ENCODE data around the gene RFX8.

RFX8 gene

GRCh38 chr2:101372792-101373191 is 102.1 kb downstream of the RFX8 start:
- ATAC-seq, result no peak
- no peak overlapping the region for H3K27ac Mint-ChIP-seq

GRCh38 chr2:101371636-101372035 is 103.3 kb downstream of the RFX8 start:
- Mint-ChIP-seq H3K4me1 (no peaks in the 10 kb centered on the region), H3K9me3 (peaks cover 5% of the 10 kb centered on the region), H3K36me3 (no peaks in the 10 kb centered on the region), H3K4me3 (no peak overlapping the region), H3K27me3 (no peaks in the 10 kb centered on the region), H3K27ac (no peak overlapping the region)
- no peak for ATAC-seq

More at GRCh38 chr2:101372792-101373191, 102.1 kb downstream of the RFX8 start:
- H3K4me1 Mint-ChIP-seq, result no peaks in the 10 kb centered on the region
- no peaks in the 10 kb centered on the region for H3K27me3 Mint-ChIP-seq
- H3K4me3 Mint-ChIP-seq, result no peak overlapping the region
- H3K36me3 Mint-ChIP-seq, result no peaks in the 10 kb centered on the region
- peaks cover 5% of the 10 kb centered on the region for H3K9me3 Mint-ChIP-seq

GRCh38 chr2:101369100-101369499 is 105.8 kb downstream of the RFX8 start:
- Mint-ChIP-seq H3K4me1 (no peaks in the 10 kb centered on the region), H3K9me3 (peaks cover 5% of the 10 kb centered on the region), H3K27ac (no peak overlapping the region), H3K4me3 (no peak overlapping the region), H3K36me3 (no peaks in the 10 kb centered on the region), H3K27me3 (no peaks in the 10 kb centered on the region)
- ATAC-seq, result no peak

GRCh38 chr2:101368376-101368775 is 106.5 kb downstream of the RFX8 start:
- ATAC-seq, result no peak
- H3K9me3 Mint-ChIP-seq, result peaks cover 4% of the 10 kb centered on the region
- no peak overlapping the region for H3K4me3 Mint-ChIP-seq
- no peaks in the 10 kb centered on the region for H3K27me3 Mint-ChIP-seq
- H3K4me1 Mint-ChIP-seq, result no peaks in the 10 kb centered on the region
- no peaks in the 10 kb centered on the region for H3K36me3 Mint-ChIP-seq
- H3K27ac Mint-ChIP-seq, result no peak overlapping the region

- no peaks in the 10 kb centered on the region for H3K9me3 Mint-ChIP-seq
- no peaks in the 10 kb centered on the region for H3K36me3 Mint-ChIP-seq
- H3K27me3 Mint-ChIP-seq, result no peaks in the 10 kb centered on the region
- no peak overlapping the region for H3K4me3 Mint-ChIP-seq
- H3K4me1 Mint-ChIP-seq, result peaks cover 3% of the 10 kb centered on the region
- no peak for ATAC-seq
- no peak overlapping the region for H3K27ac Mint-ChIP-seq
Measured at GRCh38 chr2:101367508-101367907, 107.4 kb downstream of the RFX8 start.

GRCh38 chr2:101364878-101365277 is 110.0 kb downstream of the RFX8 start:
- H3K27me3 Mint-ChIP-seq, result no peaks in the 10 kb centered on the region
- no peak overlapping the region for H3K4me3 Mint-ChIP-seq
- no peaks in the 10 kb centered on the region for H3K36me3 Mint-ChIP-seq
- no peaks in the 10 kb centered on the region for H3K9me3 Mint-ChIP-seq
- H3K4me1 Mint-ChIP-seq, result peaks cover 29% of the 10 kb centered on the region
- ATAC-seq, result no peak
- no peak overlapping the region for H3K27ac Mint-ChIP-seq

- H3K4me3 Mint-ChIP-seq, result no peak overlapping the region
Measured at GRCh38 chr2:101362777-101363176, 112.1 kb downstream of the RFX8 start.

GRCh38 chr2:101362316-101362715 is 112.6 kb downstream of the RFX8 start:
- ATAC-seq, result no peak
- H3K9me3 Mint-ChIP-seq, result no peaks in the 10 kb centered on the region
- H3K4me1 Mint-ChIP-seq, result peaks cover 30% of the 10 kb centered on the region
- no peaks in the 10 kb centered on the region for H3K27me3 Mint-ChIP-seq
- H3K27ac Mint-ChIP-seq, result peak overlapping the region; percentile 69
- no peaks in the 10 kb centered on the region for H3K36me3 Mint-ChIP-seq
- H3K4me3 Mint-ChIP-seq, result no peak overlapping the region

More at GRCh38 chr2:101362777-101363176, 112.1 kb downstream of the RFX8 start:
- H3K27me3 Mint-ChIP-seq, result no peaks in the 10 kb centered on the region
- ATAC-seq, result no peak
- no peaks in the 10 kb centered on the region for H3K9me3 Mint-ChIP-seq
- peaks cover 30% of the 10 kb centered on the region for H3K4me1 Mint-ChIP-seq
- no peaks in the 10 kb centered on the region for H3K36me3 Mint-ChIP-seq
- peak overlapping the region; percentile 69 for H3K27ac Mint-ChIP-seq

- Mint-ChIP-seq H3K27ac (peak overlapping the region; percentile 69), H3K9me3 (no peaks in the 10 kb centered on the region), H3K4me3 (no peak overlapping the region), H3K27me3 (no peaks in the 10 kb centered on the region), H3K36me3 (no peaks in the 10 kb centered on the region), H3K4me1 (peaks cover 30% of the 10 kb centered on the region)
- peak; percentile 93 for ATAC-seq
Measured at GRCh38 chr2:101361522-101361921, 113.4 kb downstream of the RFX8 start.

- Mint-ChIP-seq H3K27me3 (no peaks in the 10 kb centered on the region), H3K4me3 (peak overlapping the region; percentile 21), H3K9me3 (no peaks in the 10 kb centered on the region), H3K27ac (peak overlapping the region; percentile 69), H3K4me1 (peaks cover 30% of the 10 kb centered on the region), H3K36me3 (no peaks in the 10 kb centered on the region)
- peak; percentile 59 for ATAC-seq
Measured at GRCh38 chr2:101361121-101361520, 113.8 kb downstream of the RFX8 start.

GRCh38 chr2:101360232-101360631 is 114.7 kb downstream of the RFX8 start:
- no peak overlapping the region for H3K4me3 Mint-ChIP-seq
- peaks cover 30% of the 10 kb centered on the region for H3K4me1 Mint-ChIP-seq
- no peaks in the 10 kb centered on the region for H3K36me3 Mint-ChIP-seq
- no peak overlapping the region for H3K27ac Mint-ChIP-seq
- no peaks in the 10 kb centered on the region for H3K9me3 Mint-ChIP-seq
- ATAC-seq, result no peak
- no peaks in the 10 kb centered on the region for H3K27me3 Mint-ChIP-seq

- Mint-ChIP-seq H3K27ac (no peak overlapping the region), H3K4me3 (no peak overlapping the region), H3K4me1 (peaks cover 30% of the 10 kb centered on the region), H3K36me3 (no peaks in the 10 kb centered on the region), H3K9me3 (no peaks in the 10 kb centered on the region), H3K27me3 (no peaks in the 10 kb centered on the region)
- ATAC-seq, result no peak
Measured at GRCh38 chr2:101359410-101359954, 115.4 kb downstream of the RFX8 start.

GRCh38 chr2:101357376-101357775 is 117.5 kb downstream of the RFX8 start:
- ATAC-seq, result no peak

GRCh38 chr2:101356521-101356920 is 118.4 kb downstream of the RFX8 start:
- Mint-ChIP-seq H3K4me1 (peaks cover 17% of the 10 kb centered on the region), H3K9me3 (no peaks in the 10 kb centered on the region), H3K27ac (no peak overlapping the region), H3K4me3 (no peak overlapping the region), H3K36me3 (no peaks in the 10 kb centered on the region), H3K27me3 (no peaks in the 10 kb centered on the region)
- ATAC-seq, result no peak

More at GRCh38 chr2:101357376-101357775, 117.5 kb downstream of the RFX8 start:
- Mint-ChIP-seq H3K4me3 (no peak overlapping the region), H3K9me3 (no peaks in the 10 kb centered on the region), H3K27me3 (no peaks in the 10 kb centered on the region), H3K4me1 (peaks cover 26% of the 10 kb centered on the region), H3K36me3 (no peaks in the 10 kb centered on the region), H3K27ac (no peak overlapping the region)

GRCh38 chr2:101356055-101356454 is 118.9 kb downstream of the RFX8 start:
- no peak for ATAC-seq
- no peak overlapping the region for H3K4me3 Mint-ChIP-seq
- no peak overlapping the region for H3K27ac Mint-ChIP-seq
- H3K4me1 Mint-ChIP-seq, result peaks cover 13% of the 10 kb centered on the region
- no peaks in the 10 kb centered on the region for H3K27me3 Mint-ChIP-seq
- no peaks in the 10 kb centered on the region for H3K36me3 Mint-ChIP-seq
- no peaks in the 10 kb centered on the region for H3K9me3 Mint-ChIP-seq

- no peaks in the 10 kb centered on the region for H3K9me3 Mint-ChIP-seq
- no peak overlapping the region for H3K4me3 Mint-ChIP-seq
- no peaks in the 10 kb centered on the region for H3K27me3 Mint-ChIP-seq
- no peak overlapping the region for H3K27ac Mint-ChIP-seq
- H3K36me3 Mint-ChIP-seq, result no peaks in the 10 kb centered on the region
- ATAC-seq, result no peak
- peaks cover 8% of the 10 kb centered on the region for H3K4me1 Mint-ChIP-seq
Measured at GRCh38 chr2:101355401-101356054, 119.4 kb downstream of the RFX8 start.

All from stimulated activated memory B cell treated with anti-CD40 and anti-IgM and Interleukin-4, amounts not matched to agents 10 μg/mL and 1 μg/mL and 100 μg/mL, for 72 hours (primary cell).